GM10266 (cell line): ENCODE results near the gene CKMT2.
"Not testable (repeated sequence)": the region's sequence is repeated elsewhere in the genome, so short reads cannot be mapped to it uniquely, and the experiment has no call there.

Source experiments
- DNase-seq: peaks from one replicate; pipeline ENCODE4 v3.0.0; 2012; ENCODE audit errors: extremely low spot score
- TF ChIP-seq, protein P1 (sequence below): IDR thresholded peaks from 2 replicates; pipeline ENCODE4 v1.5.1; 2012; ENCODE audit warnings: mild to moderate bottlenecking, low read depth; ENCODE audit not compliant: control insufficient read depth, insufficient read depth; ENCODE audit errors: missing control alignments

Gene CKMT2

GRCh38 chr5:81254886-81255559 lies 21.9 kb downstream of the CKMT2 start:
- no peak for DNase-seq

DNA sequence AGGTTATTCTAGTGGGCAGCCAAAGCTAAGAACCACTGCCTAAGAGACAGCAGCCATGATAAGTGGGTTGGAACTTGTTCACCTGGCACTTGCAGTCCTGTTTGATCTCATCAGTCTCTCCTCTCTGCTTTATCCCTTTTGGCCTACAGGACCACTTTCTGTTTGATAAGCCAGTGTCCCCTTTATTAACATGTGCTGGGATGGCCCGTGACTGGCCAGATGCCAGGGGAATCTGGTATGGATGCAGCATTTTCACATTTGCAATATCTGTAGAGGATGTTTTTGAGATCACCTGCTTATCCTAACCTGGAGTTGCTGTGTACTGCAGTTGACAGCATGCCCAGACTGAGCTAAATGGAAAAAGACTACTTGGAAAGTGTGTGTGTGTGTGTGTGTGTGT lies 23.6 kb downstream of the CKMT2 start:
- DNase-seq, result no peak

More at GRCh38 chr5:81254886-81255559, 21.9 kb downstream of the CKMT2 start:
- TF ChIP-seq, protein P1, sequence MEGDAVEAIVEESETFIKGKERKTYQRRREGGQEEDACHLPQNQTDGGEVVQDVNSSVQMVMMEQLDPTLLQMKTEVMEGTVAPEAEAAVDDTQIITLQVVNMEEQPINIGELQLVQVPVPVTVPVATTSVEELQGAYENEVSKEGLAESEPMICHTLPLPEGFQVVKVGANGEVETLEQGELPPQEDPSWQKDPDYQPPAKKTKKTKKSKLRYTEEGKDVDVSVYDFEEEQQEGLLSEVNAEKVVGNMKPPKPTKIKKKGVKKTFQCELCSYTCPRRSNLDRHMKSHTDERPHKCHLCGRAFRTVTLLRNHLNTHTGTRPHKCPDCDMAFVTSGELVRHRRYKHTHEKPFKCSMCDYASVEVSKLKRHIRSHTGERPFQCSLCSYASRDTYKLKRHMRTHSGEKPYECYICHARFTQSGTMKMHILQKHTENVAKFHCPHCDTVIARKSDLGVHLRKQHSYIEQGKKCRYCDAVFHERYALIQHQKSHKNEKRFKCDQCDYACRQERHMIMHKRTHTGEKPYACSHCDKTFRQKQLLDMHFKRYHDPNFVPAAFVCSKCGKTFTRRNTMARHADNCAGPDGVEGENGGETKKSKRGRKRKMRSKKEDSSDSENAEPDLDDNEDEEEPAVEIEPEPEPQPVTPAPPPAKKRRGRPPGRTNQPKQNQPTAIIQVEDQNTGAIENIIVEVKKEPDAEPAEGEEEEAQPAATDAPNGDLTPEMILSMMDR, result no peak

GRCh38 chr5:81262796-81263195 lies 29.7 kb downstream of the CKMT2 start:
- not testable (repeated sequence) for DNase-seq

More for the DNA sequence above, 23.6 kb downstream of the CKMT2 start:
- TF ChIP-seq, protein P1, result no peak

DNA sequence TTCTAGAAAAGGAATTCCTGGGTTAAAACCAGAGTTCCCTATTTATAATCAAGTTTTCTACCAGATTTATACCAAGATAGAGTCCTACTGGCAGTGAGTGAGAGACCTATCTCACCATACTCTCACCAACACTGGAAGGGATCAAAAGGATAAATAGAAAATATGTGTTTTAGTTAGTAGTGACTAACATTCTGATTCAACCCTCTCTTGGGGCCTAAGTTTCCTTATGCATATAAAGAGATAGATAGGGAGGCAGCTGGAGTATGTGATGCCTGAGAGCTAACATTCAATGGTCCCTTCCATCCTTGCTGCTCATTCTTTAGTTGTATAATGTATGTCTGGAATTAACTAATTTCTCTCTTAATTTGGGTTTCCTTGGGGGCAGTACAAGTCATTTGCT lies 32.0 kb downstream of the CKMT2 start:
- TF ChIP-seq, protein P1, result no peak
- DNase-seq, result no peak

GRCh38 chr5:81268521-81269196 lies 35.5 kb downstream of the CKMT2 start:
- TF ChIP-seq, protein P1, result no peak
- no peak for DNase-seq

DNA sequence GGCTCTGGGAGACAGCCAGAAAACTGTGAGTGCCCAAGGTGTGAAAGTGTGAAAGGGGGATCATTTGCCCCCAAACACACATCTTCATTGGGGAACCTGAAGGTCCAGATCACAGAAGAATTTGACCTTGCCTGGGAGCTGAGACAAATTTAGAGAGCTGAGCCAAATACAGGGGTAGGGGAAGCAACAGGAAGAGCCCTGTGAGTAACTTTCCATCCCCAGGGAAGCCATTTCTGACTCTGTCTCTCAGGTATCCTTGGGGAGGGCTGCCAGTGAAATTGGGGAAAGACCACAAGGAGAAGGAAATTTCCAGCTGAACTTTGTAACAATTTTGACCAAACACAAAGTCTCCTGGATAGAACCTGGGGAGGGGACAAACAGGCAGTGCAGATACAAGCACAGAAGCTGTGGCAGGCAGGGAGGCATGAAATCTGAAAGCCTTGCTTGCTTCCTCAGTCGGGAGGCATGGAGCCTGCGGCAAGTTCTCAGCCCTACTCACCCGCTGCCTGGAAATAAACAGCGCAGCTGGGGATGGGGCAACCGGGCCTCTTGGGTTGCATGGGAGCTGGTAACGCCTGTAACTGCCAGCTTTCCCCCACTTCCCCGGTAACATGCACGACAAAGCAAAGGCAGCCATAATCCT lies 36.8 kb downstream of the CKMT2 start:
- TF ChIP-seq, protein P1, result no peak
- DNase-seq, result no peak

- not testable (repeated sequence) for DNase-seq
Observed at GRCh38 chr5:81270394-81271027, 37.4 kb downstream of the CKMT2 start.

DNA sequence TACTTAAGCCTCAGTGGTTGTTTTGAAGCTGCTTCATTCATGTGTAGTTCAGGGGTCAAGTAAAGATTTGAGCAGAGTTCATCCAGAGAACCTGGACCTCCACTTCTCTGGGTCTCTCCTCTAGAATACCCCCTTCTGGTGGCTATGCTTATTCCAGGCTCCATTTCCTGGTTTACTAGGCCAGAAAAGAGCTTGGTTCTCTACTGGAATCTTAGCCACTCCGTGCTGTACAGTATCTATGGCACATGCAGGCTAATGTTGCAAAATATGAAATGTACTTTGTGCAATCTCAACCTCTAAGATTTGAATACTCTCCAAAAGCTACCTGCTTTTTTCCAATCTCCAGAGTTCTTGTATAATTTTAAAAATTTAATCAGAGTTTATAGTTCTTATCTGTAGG lies 50.9 kb downstream of the CKMT2 start:
- TF ChIP-seq, protein P1, result no peak
- no peak for DNase-seq
